OCI-LY3 (cell line): ENCODE results near the gene MORN4.
"Not testable (repeated sequence)": the region's sequence is repeated elsewhere in the genome, so short reads cannot be mapped to it uniquely, and the experiment has no call there.

Experiments used
- H2AFZ ChIP-seq: fragments of 200-600, 300-600 bp; shearing (Covaris generic); 2 replicates; pipeline ENCODE4 v1.6.0; 2014; ENCODE audit warnings: antibody characterized with exemption, low read depth, low read length
- H3K27ac ChIP-seq: fragments of 200-600, 300-600 bp; sonication (generic); 2 replicates; pipeline ENCODE4 v1.5.1; 2014; ENCODE audit warnings: mild to moderate bottlenecking, low read length, moderate library complexity, mixed read lengths
- H3K27me3 ChIP-seq: fragments of 200-600, 300-600 bp; sonication (generic); 2 replicates; pipeline ENCODE4 v1.6.1; 2014; ENCODE audit warnings: low read depth, low read length, mixed read lengths
- H3K36me3 ChIP-seq: fragments of 200-600, 300-600 bp; sonication (generic); replicated peaks from 2 replicates; pipeline ENCODE3; 2014; ENCODE audit warnings: low read depth, low read length, mixed read lengths
- H3K4me1 ChIP-seq: fragments of 300-600, 200-600 bp; sonication (generic); 2 replicates; pipeline ENCODE4 v1.6.1; 2014; ENCODE audit warnings: low read length, mixed read lengths
- H3K4me2 ChIP-seq: fragments of 200-600, 300-600 bp; sonication (generic); 2 replicates; pipeline ENCODE4 v1.6.1; 2014; ENCODE audit warnings: low read length, mixed read lengths
- H3K4me3 ChIP-seq: fragments of 300-600, 200-600 bp; sonication (generic); 2 replicates; pipeline ENCODE4 v1.5.1; 2014; ENCODE audit warnings: antibody characterized with exemption, mild to moderate bottlenecking, low read length, moderate library complexity
- H3K79me2 ChIP-seq: fragments of 300-600, 200-600 bp; shearing (Covaris generic); 2 replicates; pipeline ENCODE4 v1.6.1; 2014; ENCODE audit warnings: mild to moderate bottlenecking, low read length, mixed read lengths
- H3K9ac ChIP-seq: fragments of 300-600, 200-600 bp; shearing (Covaris generic); 2 replicates; pipeline ENCODE4 v1.6.0; 2014; ENCODE audit warnings: mild to moderate bottlenecking, low read length, moderate library complexity
- H3K9me3 ChIP-seq: fragments of 200-600, 300-600 bp; shearing (Covaris generic); 2 replicates; pipeline ENCODE4 v1.6.1; 2014; ENCODE audit warnings: low read length, mixed read lengths; ENCODE audit not compliant: insufficient read depth
- H4K20me1 ChIP-seq: fragments of 200-600, 300-600 bp; sonication (generic); 2 replicates; pipeline ENCODE4 v1.6.1; 2016; ENCODE audit warnings: low read length, mixed read lengths; ENCODE audit not compliant: insufficient read depth
- EZH2phosphoT487 ChIP-seq: fragments of 200-600 bp; shearing (Covaris generic); IDR thresholded peaks from 2 replicates; pipeline ENCODE4 v1.6.1; 2018; ENCODE audit warnings: antibody characterized with exemption, mixed run types, low read depth
- TF ChIP-seq, protein P1 (sequence below): fragments of 200-600, 300-600 bp; sonication (generic); IDR thresholded peaks from 2 replicates; pipeline ENCODE4 v1.5.1; 2014; ENCODE audit warnings: antibody characterized with exemption, low read length, low read depth

MORN4 gene

GRCh38 chr10:97640868-97641811 lies 7.8 kb upstream of the MORN4 start:
- Histone ChIP-seq H3K4me1 (peaks cover 17% of the 10 kb centered on the region), H3K4me3 (peak overlapping the region; percentile 99), H3K9ac (peak overlapping the region; percentile 94), H3K27me3 (no peaks in the 10 kb centered on the region), H4K20me1 (peaks cover 7% of the 10 kb centered on the region; the same call in 1 of the 2 replicates), H2AFZ (peak overlapping the region; percentile 11; the same call in 1 of the 2 replicates), H3K36me3 (peaks cover 13% of the 10 kb centered on the region), H3K79me2 (peaks cover 36% of the 10 kb centered on the region), H3K27ac (peak overlapping the region; percentile 79), H3K4me2 (peak overlapping the region; percentile 71), H3K9me3 (no peaks in the 10 kb centered on the region)
- TF ChIP-seq, protein P1, sequence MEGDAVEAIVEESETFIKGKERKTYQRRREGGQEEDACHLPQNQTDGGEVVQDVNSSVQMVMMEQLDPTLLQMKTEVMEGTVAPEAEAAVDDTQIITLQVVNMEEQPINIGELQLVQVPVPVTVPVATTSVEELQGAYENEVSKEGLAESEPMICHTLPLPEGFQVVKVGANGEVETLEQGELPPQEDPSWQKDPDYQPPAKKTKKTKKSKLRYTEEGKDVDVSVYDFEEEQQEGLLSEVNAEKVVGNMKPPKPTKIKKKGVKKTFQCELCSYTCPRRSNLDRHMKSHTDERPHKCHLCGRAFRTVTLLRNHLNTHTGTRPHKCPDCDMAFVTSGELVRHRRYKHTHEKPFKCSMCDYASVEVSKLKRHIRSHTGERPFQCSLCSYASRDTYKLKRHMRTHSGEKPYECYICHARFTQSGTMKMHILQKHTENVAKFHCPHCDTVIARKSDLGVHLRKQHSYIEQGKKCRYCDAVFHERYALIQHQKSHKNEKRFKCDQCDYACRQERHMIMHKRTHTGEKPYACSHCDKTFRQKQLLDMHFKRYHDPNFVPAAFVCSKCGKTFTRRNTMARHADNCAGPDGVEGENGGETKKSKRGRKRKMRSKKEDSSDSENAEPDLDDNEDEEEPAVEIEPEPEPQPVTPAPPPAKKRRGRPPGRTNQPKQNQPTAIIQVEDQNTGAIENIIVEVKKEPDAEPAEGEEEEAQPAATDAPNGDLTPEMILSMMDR = no peak
- no peak for TF ChIP-seq EZH2phosphoT487

GRCh38 chr10:97640174-97640867 lies 7.0 kb upstream of the MORN4 start, which contains the start of gene PI4K2A:
TSS of gene PI4K2A (plus strand) at chr10:97640671. CDS start at chr10:97640743, 72 bp downstream.
- Histone ChIP-seq H3K4me1 (peaks cover 17% of the 10 kb centered on the region), H3K27me3 (no peaks in the 10 kb centered on the region), H3K4me3 (peak within 1 kb of the TSS; percentile 99), H3K9me3 (no peaks in the 10 kb centered on the region), H3K36me3 (peaks cover 13% of the 10 kb centered on the region), H4K20me1 (peaks cover 7% of the 10 kb centered on the region; the same call in 1 of the 2 replicates), H3K27ac (peak within 1 kb of the TSS; percentile 79), H3K79me2 (peaks cover 36% of the 10 kb centered on the region), H3K9ac (peak within 1 kb of the TSS; percentile 94), H3K4me2 (peak within 1 kb of the TSS; percentile 71), H2AFZ (peak within 1 kb of the TSS; percentile 70; the same call in 1 of the 2 replicates)
- TF ChIP-seq, protein P1 = no peak
- TF ChIP-seq EZH2phosphoT487 = no peak

- not testable (repeated sequence) for H3K9ac ChIP-seq, H4K20me1 ChIP-seq, H3K9me3 ChIP-seq, H3K4me3 ChIP-seq, H3K4me2 ChIP-seq, H3K27ac ChIP-seq, H2AFZ ChIP-seq, H3K27me3 ChIP-seq, H3K36me3 ChIP-seq
- Histone ChIP-seq H3K4me1 (peaks cover 17% of the 10 kb centered on the region), H3K79me2 (peaks cover 31% of the 10 kb centered on the region)
These were observed 5.8 kb upstream of the MORN4 start for GRCh38 chr10:97639090-97639489.

- no peak overlapping the region for H3K9ac ChIP-seq
- no peaks in the 10 kb centered on the region for H3K9me3 ChIP-seq
- H3K79me2 ChIP-seq = no peaks in the 10 kb centered on the region
- no peak overlapping the region for H3K4me2 ChIP-seq
- H3K36me3 ChIP-seq = no peaks in the 10 kb centered on the region
- TF ChIP-seq EZH2phosphoT487 = no peak
- TF ChIP-seq, protein P1 = no peak
- H4K20me1 ChIP-seq = no peaks in the 10 kb centered on the region
- no peak overlapping the region for H3K4me3 ChIP-seq
- H3K27me3 ChIP-seq = no peaks in the 10 kb centered on the region
- peaks cover 13% of the 10 kb centered on the region for H3K4me1 ChIP-seq
- no peak overlapping the region for H2AFZ ChIP-seq
- H3K27ac ChIP-seq = no peak overlapping the region
These were observed 2.3 kb upstream of the MORN4 start for GRCh38 chr10:97635577-97635976.
